IPS-18a (cell line): ENCODE measurements around the gene GPR31.

Source experiments
- H3K27ac ChIP-seq: one replicate; pipeline ENCODE4 v1.5.1; 2013; ENCODE audit warnings: low read length
- H3K27me3 ChIP-seq: one replicate; pipeline ENCODE4 v1.6.1; 2013; ENCODE audit warnings: mild to moderate bottlenecking, low read length; ENCODE audit not compliant: control insufficient read depth, insufficient read depth
- H3K36me3 ChIP-seq: one replicate; pipeline ENCODE4 v1.6.1; 2013; ENCODE audit warnings: low read depth, low read length; ENCODE audit not compliant: control insufficient read depth
- H3K4me1 ChIP-seq: one replicate; pipeline ENCODE4 v1.6.1; 2013; ENCODE audit warnings: low read depth, low read length; ENCODE audit not compliant: control insufficient read depth
- H3K4me3 ChIP-seq: one replicate; pipeline ENCODE4 v1.5.1; 2013; ENCODE audit warnings: low read length
- H3K9ac ChIP-seq: one replicate; pipeline ENCODE4 v1.6.1; 2013; ENCODE audit warnings: mild to moderate bottlenecking, low read length, moderate library complexity
- H3K9me3 ChIP-seq: one replicate; pipeline ENCODE4 v1.6.1; 2013; ENCODE audit warnings: low read depth, low read length; ENCODE audit not compliant: control insufficient read depth

Gene GPR31

DNA sequence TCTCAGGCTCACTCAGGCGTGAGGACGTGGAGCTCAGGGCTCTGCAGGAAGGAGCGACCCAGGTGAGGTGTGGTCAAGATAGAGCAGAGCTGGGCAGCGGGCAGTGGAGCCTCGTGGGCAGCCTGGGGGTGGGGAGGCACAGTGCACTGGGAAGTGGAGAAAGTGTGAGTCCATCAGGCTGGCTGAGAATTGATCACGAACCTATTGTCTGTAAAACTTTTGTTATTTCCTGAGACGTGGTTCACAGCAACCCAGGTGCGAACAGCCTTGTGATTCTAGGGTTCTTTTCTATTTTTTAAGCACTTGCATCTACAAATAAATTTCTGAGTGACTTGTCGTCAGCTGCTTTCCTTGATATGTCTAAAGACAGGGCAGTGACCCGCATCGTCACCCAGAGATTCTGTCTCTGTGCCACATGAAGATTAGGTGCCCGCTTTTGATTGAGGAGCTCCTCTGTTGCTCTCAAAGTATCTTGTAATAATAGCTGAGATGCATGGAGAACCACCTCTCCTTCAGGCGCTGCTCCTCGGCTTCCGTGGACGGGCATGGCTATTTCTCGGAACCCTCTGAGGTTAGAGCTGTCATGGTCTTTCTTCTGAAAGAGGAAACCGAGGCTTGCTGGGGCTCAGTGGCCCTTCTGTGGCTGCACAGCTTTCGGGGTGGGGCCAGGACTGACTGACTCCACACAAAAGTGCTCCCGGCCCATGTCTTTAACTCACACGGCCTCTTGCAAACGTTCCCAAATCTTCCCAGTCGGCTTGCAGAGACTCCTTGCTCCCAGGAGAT lies 35.5 kb downstream of the GPR31 start:
- Histone ChIP-seq H3K4me1 (no peaks in the 10 kb centered on the region), H3K9me3 (no peaks in the 10 kb centered on the region), H3K27me3 (no peaks in the 10 kb centered on the region), H3K36me3 (no peaks in the 10 kb centered on the region), H3K4me3 (no peak overlapping the region), H3K9ac (no peak overlapping the region), H3K27ac (no peak overlapping the region)

DNA sequence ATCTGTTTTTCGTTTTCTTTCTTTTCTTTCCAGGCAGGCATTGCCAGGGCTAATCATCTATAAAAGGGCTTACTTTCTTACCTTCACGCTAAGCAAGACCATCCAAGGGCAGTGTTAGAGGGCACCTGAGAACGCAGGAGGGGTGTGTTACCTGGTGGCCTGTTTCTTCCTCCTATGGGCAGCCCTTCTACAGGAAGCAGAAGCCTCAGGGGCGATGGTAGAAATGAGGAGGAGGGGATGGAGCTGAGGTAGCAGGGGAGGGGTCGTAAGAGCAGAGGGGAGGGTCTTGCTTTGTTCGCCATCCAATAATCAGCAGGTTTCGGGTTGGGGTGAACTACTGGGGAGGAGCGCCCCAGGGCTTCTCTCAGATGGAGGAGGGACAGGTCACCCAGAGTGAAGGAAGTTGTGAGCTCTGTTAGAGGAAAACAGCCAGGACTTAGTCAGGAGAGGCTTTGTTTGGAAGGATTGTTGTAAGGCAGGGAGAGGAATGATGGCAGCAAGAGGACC lies 36.4 kb downstream of the GPR31 start:
- Histone ChIP-seq H3K27me3 (no peaks in the 10 kb centered on the region), H3K9me3 (no peaks in the 10 kb centered on the region), H3K9ac (no peak overlapping the region), H3K4me1 (no peaks in the 10 kb centered on the region), H3K4me3 (no peak overlapping the region), H3K27ac (no peak overlapping the region), H3K36me3 (no peaks in the 10 kb centered on the region)

DNA sequence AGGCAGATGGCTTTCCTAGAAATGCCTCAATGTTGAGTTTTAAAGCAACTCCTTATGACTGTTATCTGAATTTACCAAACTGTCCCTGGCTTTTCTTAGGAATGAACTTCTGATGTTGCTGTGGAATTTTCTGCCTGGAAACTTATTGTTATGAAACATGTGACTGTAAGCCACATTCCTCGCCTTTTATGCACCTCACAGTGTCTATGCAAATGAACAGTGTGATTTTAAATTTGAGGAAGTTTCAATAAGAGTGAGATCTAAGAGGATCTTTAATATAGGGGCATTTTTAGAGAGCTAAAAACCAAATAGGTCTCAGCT lies 37.2 kb downstream of the GPR31 start:
- Histone ChIP-seq H3K27ac (no peak overlapping the region), H3K9me3 (no peaks in the 10 kb centered on the region), H3K4me1 (no peaks in the 10 kb centered on the region), H3K9ac (no peak overlapping the region), H3K4me3 (no peak overlapping the region), H3K36me3 (no peaks in the 10 kb centered on the region), H3K27me3 (no peaks in the 10 kb centered on the region)

DNA sequence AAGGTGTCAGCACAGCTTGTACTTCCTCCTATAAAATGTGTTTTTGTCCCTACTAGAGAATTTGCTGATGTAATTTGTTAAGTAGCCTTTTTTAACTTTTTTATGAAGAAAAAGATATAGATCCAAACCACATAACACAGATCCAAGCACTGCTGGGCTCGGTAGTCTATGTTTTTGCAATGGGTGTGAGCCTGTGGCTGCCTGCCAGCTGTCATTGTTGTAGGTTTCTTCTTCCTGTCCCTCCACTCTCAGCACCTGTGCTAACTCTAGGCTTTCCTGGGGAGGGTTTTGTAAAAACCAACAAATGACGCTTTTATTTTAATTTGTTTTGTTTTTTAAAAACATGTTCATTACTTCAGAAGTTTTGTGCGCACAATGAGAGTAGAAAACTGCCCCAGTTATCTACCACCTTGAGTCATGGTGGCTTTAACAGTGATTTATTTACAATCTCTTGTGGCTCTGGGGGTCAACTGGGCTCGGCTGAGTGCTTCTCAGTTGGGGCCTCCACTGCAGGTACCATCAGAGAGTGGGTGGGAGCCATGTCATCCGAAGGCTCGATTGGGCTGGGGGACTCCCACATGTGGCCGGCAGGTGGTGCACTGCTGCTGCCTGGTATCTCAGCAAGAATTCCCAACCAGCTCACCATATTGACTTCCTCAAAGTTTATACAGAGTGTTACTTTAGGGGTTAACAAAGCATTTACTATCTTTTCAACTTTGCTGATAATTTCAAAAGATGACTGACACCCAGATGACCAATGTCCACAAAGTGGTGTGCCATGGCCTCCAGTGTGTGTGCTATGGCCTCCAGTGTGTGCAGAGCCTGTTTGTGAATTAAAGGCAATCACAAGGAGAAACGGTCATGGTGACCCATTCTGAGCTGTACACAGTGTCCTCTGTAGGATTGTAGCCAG lies 37.9 kb downstream of the GPR31 start:
- H3K36me3 ChIP-seq: no peaks in the 10 kb centered on the region
- no peaks in the 10 kb centered on the region for H3K9me3 ChIP-seq
- no peak overlapping the region for H3K4me3 ChIP-seq
- H3K9ac ChIP-seq: no peak overlapping the region
- H3K27me3 ChIP-seq: no peaks in the 10 kb centered on the region
- H3K27ac ChIP-seq: no peak overlapping the region
- no peaks in the 10 kb centered on the region for H3K4me1 ChIP-seq

DNA sequence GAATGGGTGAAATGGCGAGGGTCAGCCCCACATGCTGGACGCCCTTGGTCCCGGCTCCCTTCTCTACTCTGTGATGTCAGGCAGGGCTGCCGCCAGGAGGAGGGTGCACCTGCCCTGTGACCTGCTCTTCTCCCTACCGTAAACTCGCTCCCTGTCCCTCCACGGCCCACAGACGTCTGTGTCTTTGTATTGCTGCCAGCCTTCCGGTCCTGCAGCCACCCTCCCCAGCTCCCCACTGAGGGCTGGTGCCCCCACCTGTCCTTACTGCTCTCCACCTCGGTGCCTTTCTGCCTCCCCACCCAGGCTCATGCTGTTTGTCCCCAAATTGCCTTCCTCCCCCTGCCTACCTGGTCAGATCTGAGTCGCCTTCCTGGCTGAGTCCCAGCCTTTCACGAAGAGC lies 38.9 kb downstream of the GPR31 start:
- Histone ChIP-seq H3K4me1 (no peaks in the 10 kb centered on the region), H3K9ac (no peak overlapping the region), H3K36me3 (no peaks in the 10 kb centered on the region), H3K27me3 (no peaks in the 10 kb centered on the region), H3K9me3 (no peaks in the 10 kb centered on the region), H3K4me3 (no peak overlapping the region), H3K27ac (no peak overlapping the region)

GRCh38 chr6:167118006-167118405 lies 39.8 kb downstream of the GPR31 start:
- Histone ChIP-seq H3K27ac (no peak overlapping the region), H3K4me1 (no peaks in the 10 kb centered on the region), H3K9ac (no peak overlapping the region), H3K9me3 (no peaks in the 10 kb centered on the region), H3K36me3 (no peaks in the 10 kb centered on the region), H3K4me3 (no peak overlapping the region), H3K27me3 (no peaks in the 10 kb centered on the region)

- Histone ChIP-seq H3K9ac (no peak overlapping the region), H3K36me3 (no peaks in the 10 kb centered on the region), H3K4me1 (no peaks in the 10 kb centered on the region), H3K9me3 (no peaks in the 10 kb centered on the region), H3K27me3 (no peaks in the 10 kb centered on the region), H3K27ac (no peak overlapping the region), H3K4me3 (no peak overlapping the region)
These were observed 40.9 kb downstream of the GPR31 start for GRCh38 chr6:167116838-167117228.

DNA sequence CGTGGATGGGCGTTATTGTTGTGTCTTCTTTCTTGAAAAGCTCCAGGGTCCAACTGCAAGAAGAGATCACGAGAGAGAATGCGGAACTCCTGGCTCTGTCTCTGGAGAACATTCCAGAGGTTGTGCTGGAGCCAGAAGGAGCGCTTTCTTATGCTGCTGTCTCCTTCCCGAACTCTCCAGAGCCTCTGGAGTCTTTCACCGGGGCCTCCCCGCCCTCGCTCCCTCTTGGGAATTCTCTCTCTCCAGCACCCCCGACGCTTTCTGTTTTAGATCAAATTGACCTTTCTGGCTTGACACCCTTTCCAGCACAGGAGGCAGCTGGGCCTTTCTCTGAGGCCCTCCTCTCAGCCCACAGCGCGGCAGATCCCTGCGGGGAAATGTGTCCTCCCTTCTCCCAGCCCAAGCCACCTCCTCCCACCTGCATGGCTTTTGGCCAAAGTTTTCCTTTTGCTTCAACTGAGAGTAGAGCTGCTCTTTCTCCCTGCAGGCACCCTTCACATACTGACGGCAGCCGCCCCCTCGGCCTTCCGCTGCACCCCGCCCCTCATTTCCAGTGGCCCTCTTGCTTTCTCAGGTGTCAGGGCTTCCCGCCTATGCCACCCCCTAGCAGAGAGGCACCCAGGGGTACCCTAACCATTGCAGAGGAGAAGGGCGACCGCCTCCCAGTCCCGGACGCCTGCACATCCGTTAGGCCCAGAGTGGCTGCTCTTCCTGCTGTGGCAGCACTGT lies 41.5 kb downstream of the GPR31 start:
- H3K36me3 ChIP-seq: no peaks in the 10 kb centered on the region
- no peak overlapping the region for H3K4me3 ChIP-seq
- no peaks in the 10 kb centered on the region for H3K4me1 ChIP-seq
- H3K9ac ChIP-seq: no peak overlapping the region
- no peaks in the 10 kb centered on the region for H3K9me3 ChIP-seq
- no peak overlapping the region for H3K27ac ChIP-seq
- no peaks in the 10 kb centered on the region for H3K27me3 ChIP-seq

DNA sequence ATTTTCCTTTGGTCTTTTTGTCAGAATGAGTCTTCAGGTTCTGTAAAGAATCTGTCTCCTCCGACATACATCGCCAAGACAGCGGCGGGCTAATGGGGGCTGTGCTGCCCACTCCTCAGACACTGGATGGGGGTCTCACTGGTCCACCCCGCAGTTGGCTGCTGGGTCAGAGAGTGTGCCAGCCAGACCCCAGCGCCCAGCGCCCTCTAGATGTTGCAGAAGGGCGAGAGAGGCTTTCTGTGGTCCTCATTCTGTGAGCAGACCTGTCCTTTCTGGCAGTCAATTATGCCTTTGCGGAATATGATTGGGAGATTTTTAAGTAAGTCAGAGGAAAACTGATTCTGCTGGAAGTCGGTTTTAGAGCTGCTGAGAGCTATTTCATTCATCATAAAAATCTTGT lies 42.7 kb downstream of the GPR31 start:
- no peak overlapping the region for H3K9ac ChIP-seq
- H3K4me1 ChIP-seq: no peaks in the 10 kb centered on the region
- H3K27ac ChIP-seq: no peak overlapping the region

GRCh38 chr6:167113935-167114910 lies 43.6 kb downstream of the GPR31 start:
- Histone ChIP-seq H3K36me3 (no peaks in the 10 kb centered on the region), H3K4me3 (no peak overlapping the region), H3K9me3 (no peaks in the 10 kb centered on the region), H3K27ac (no peak overlapping the region), H3K9ac (no peak overlapping the region), H3K4me1 (no peaks in the 10 kb centered on the region), H3K27me3 (no peaks in the 10 kb centered on the region)

More for the DNA sequence above, 42.7 kb downstream of the GPR31 start:
- no peaks in the 10 kb centered on the region for H3K9me3 ChIP-seq
- no peaks in the 10 kb centered on the region for H3K27me3 ChIP-seq
- no peak overlapping the region for H3K4me3 ChIP-seq
- no peaks in the 10 kb centered on the region for H3K36me3 ChIP-seq
